GM19455 (cell line): ENCODE results near the gene NCK2.
"Not testable (repeated sequence)": the region's sequence is repeated elsewhere in the genome, so short reads cannot be mapped to it uniquely, and the experiment has no call there.

Experiments used
- ATAC-seq: cut with Tn5 transposase; IDR thresholded peaks from one replicate; pipeline ENCODE4 v1.9.1; 2021; ENCODE audit not compliant: unreplicated experiment

Gene NCK2

GRCh38 chr2:105883911-105884694 lies 139.4 kb downstream of the NCK2 start:
- no peak for ATAC-seq

- ATAC-seq: no peak
Observed at GRCh38 chr2:105885456-105885855, 140.7 kb downstream of the NCK2 start.

- no peak for ATAC-seq
Observed at GRCh38 chr2:105886029-105886454, 141.3 kb downstream of the NCK2 start.

GRCh38 chr2:105886687-105887086 lies 142.0 kb downstream of the NCK2 start:
- ATAC-seq: no peak

GRCh38 chr2:105887256-105887655 lies 142.5 kb downstream of the NCK2 start:
- no peak for ATAC-seq

GRCh38 chr2:105888625-105889024 lies 143.9 kb downstream of the NCK2 start:
- no peak for ATAC-seq

GRCh38 chr2:105889046-105889445 lies 144.3 kb downstream of the NCK2 start:
- ATAC-seq: no peak

- no peak for ATAC-seq
Observed at GRCh38 chr2:105890111-105890510, 145.4 kb downstream of the NCK2 start.

GRCh38 chr2:105890856-105891255 lies 146.1 kb downstream of the NCK2 start:
- ATAC-seq: no peak

- no peak for ATAC-seq
Observed at GRCh38 chr2:105893011-105893995, 148.6 kb downstream of the NCK2 start.

GRCh38 chr2:105894327-105894944 lies 149.7 kb downstream of the NCK2 start:
- ATAC-seq: no peak

GRCh38 chr2:105895990-105896764 lies 151.5 kb downstream of the NCK2 start:
- ATAC-seq: no peak

GRCh38 chr2:105896765-105897163 lies 152.1 kb downstream of the NCK2 start:
- ATAC-seq: no peak

GRCh38 chr2:105897694-105898093 lies 153.0 kb downstream of the NCK2 start:
- ATAC-seq: not testable (repeated sequence)

GRCh38 chr2:105903051-105903674 lies 158.5 kb downstream of the NCK2 start:
- no peak for ATAC-seq

- peak; percentile 85 for ATAC-seq
Observed at GRCh38 chr2:105904938-105905337, 160.2 kb downstream of the NCK2 start.

- no peak for ATAC-seq
Observed at GRCh38 chr2:105906481-105906880, 161.8 kb downstream of the NCK2 start.

- no peak for ATAC-seq
Observed at GRCh38 chr2:105907184-105907583, 162.5 kb downstream of the NCK2 start.

- ATAC-seq: no peak
Observed at GRCh38 chr2:105909215-105909614, 164.5 kb downstream of the NCK2 start.
